GM12873 (cell line): Measurements from ENCODE around the gene UTP4.

ENCODE experiments used
- CTCF ChIP-seq: IDR thresholded peaks from 2 replicates; pipeline ENCODE4 v1.5.1; 2012; ENCODE audit warnings: low read depth, mild to moderate bottlenecking, moderate library complexity, low read length, control low read depth; ENCODE audit not compliant: insufficient read depth; ENCODE audit errors: missing control alignments

UTP4 gene

GRCh38 chr16:69141014-69141413 lies 8.6 kb downstream of the UTP4 start:
- TF ChIP-seq CTCF: no peak

GRCh38 chr16:69141936-69142335 lies 9.5 kb downstream of the UTP4 start:
- TF ChIP-seq CTCF: no peak

GRCh38 chr16:69143116-69143515 lies 10.7 kb downstream of the UTP4 start:
- TF ChIP-seq CTCF: peak; percentile 40

- TF ChIP-seq CTCF: no peak
Observed at GRCh38 chr16:69145658-69146057, 13.2 kb downstream of the UTP4 start.

GRCh38 chr16:69150146-69150865 lies 17.9 kb downstream of the UTP4 start:
- TF ChIP-seq CTCF: peak; percentile 74

- no peak for TF ChIP-seq CTCF
Observed at GRCh38 chr16:69157196-69157595, 24.7 kb downstream of the UTP4 start.

- no peak for TF ChIP-seq CTCF
Observed at GRCh38 chr16:69160192-69160591, 27.7 kb downstream of the UTP4 start.
